ENCODE results near the gene RFNG. TPM values are rescaled to one million over a fixed set of nuclear protein-coding genes. Genes with fewer than 3 reads are reported as not detected.
A peak's percentile ranks its signal among the peaks of the same experiment; 100 is the strongest.

Gene RFNG
- total and polyA plus RNA-seq, 9 donors: 20.9 to 61.3 (median 44.7) TPM

GRCh38 chr17:82087961-82088837 lies 36.6 kb upstream of the RFNG start:
- Histone ChIP-seq H3K27ac (no peak overlapping the region), H3K9me3 (no peaks in the 10 kb centered on the region), H3K4me1 (ENCODE audit: insufficient read depth) (no peaks in the 10 kb centered on the region), H3K27me3 (no peaks in the 10 kb centered on the region), H3K4me3 (no peak overlapping the region), H3K36me3 (no peaks in the 10 kb centered on the region)
- TF ChIP-seq EP300 (IDR thresholded peaks at IDR 0.05) (no peak), CTCF (IDR thresholded peaks at IDR 0.05) (no peak), POLR2A (IDR thresholded peaks at IDR 0.05) (no peak)
- 92 to 96% (median 92%) methylated on average over 47 to 48 of the region's 48 CpGs for WGBS, 3 donors
- peak in 3 of 5 donors; percentile 20 to 38 (median 29) for DNase-seq
- intact Hi-C loops (cut with DNase I): no loop called here

- Histone ChIP-seq H3K4me3 (no peak overlapping the region), H3K9me3 (no peaks in the 10 kb centered on the region), H3K36me3 (no peaks in the 10 kb centered on the region), H3K27ac (no peak overlapping the region), H3K4me1 (ENCODE audit: insufficient read depth) (no peaks in the 10 kb centered on the region), H3K27me3 (no peaks in the 10 kb centered on the region)
- intact Hi-C loops (cut with DNase I): no loop called here
- TF ChIP-seq POLR2A (IDR thresholded peaks at IDR 0.05): no peak
- TF ChIP-seq CTCF (IDR thresholded peaks at IDR 0.05): no peak
- TF ChIP-seq EP300 (IDR thresholded peaks at IDR 0.05): no peak
- WGBS, 3 donors: 82 to 88% (median 86%) methylated on average over 36 to 39 of the region's 39 CpGs
- no peak for DNase-seq
These were observed 35.6 kb upstream of the RFNG start for GRCh38 chr17:82086941-82087906.

GRCh38 chr17:82085931-82086764 lies 34.5 kb upstream of the RFNG start:
- 84 to 89% (median 88%) methylated on average over 22 to 25 of the region's 25 CpGs for WGBS, 3 donors
- no peak for TF ChIP-seq CTCF (IDR thresholded peaks at IDR 0.05)
- no peak for TF ChIP-seq EP300 (IDR thresholded peaks at IDR 0.05)
- peak in 1 of 5 donors; percentile 21 for DNase-seq
- Histone ChIP-seq H3K4me3 (no peak overlapping the region), H3K4me1 (ENCODE audit: insufficient read depth) (no peaks in the 10 kb centered on the region), H3K27ac (no peak overlapping the region), H3K36me3 (no peaks in the 10 kb centered on the region), H3K9me3 (no peaks in the 10 kb centered on the region), H3K27me3 (no peaks in the 10 kb centered on the region)
- intact Hi-C loops (cut with DNase I): no loop called here
